Suprapubic skin (tissue), 4 donors: Measurements from ENCODE around the gene CBARP. TPM values are rescaled to one million over a fixed set of nuclear protein-coding genes. Genes with fewer than 3 reads are reported as not detected.
A peak's percentile ranks its signal among the peaks of the same experiment; 100 is the strongest.

Experiments used
- DNase-seq, 2 donors: peaks; one replicate each; pipeline ENCODE4 v3.0.0-alpha.2; 2019; ENCODE audit warnings: low spot score in 2 of 2
- H3K27ac ChIP-seq: fragments of 200-600 bp; sonication (generic); one replicate; pipeline ENCODE4 v1.5.1; 2019
- H3K27me3 ChIP-seq: fragments of 200-600 bp; sonication (generic); one replicate; pipeline ENCODE4 v1.5.1; 2019
- H3K36me3 ChIP-seq: fragments of 200-600 bp; sonication (generic); one replicate; pipeline ENCODE4 v1.5.1; 2019
- H3K4me1 ChIP-seq: fragments of 200-600 bp; sonication (generic); one replicate; pipeline ENCODE4 v1.5.1; 2019
- H3K4me3 ChIP-seq: fragments of 200-600 bp; sonication (generic); one replicate; pipeline ENCODE4 v1.5.1; 2019; ENCODE audit warnings: mild to moderate bottlenecking
- H3K9me3 ChIP-seq: fragments of 200-600 bp; sonication (generic); one replicate; pipeline ENCODE4 v1.5.1; 2019
- CTCF ChIP-seq, 2 donors: fragments of 200-600 bp in 1 of 2; fragments of 450-650 bp in 1 of 2; sonication (generic) in 1 of 2; IDR thresholded peaks; one replicate each; pipeline ENCODE4 v1.5.1; 2016 to 2019; ENCODE audit warnings: antibody characterized with exemption in 2 of 2, mild to moderate bottlenecking in 1 of 2, moderate library complexity in 1 of 2
- EP300 ChIP-seq: sonication (generic); formaldehyde crosslinking; IDR thresholded peaks from one replicate; pipeline ENCODE4 v1.6.1; 2017; ENCODE audit warnings: antibody characterized with exemption
- POLR2A ChIP-seq, 2 donors: fragments of 450-650 bp; IDR thresholded peaks; one replicate each; pipeline ENCODE4 v1.6.1; 2017; ENCODE audit warnings: antibody characterized with exemption in 2 of 2, mild to moderate bottlenecking in 2 of 2, moderate library complexity in 2 of 2
- POLR2AphosphoS5 ChIP-seq, 3 donors: sonication (generic); formaldehyde crosslinking; IDR thresholded peaks; one replicate each; pipeline ENCODE4 v1.6.1; 2017; ENCODE audit warnings: antibody characterized with exemption in 3 of 3
- WGBS: methylation state at CpG from one replicate; pipeline ENCODE4 v1.1.5; 2018; 5-methylcytosine and 5-hydroxymethylcytosine counted together
- total RNA-seq, 4 donors: library from RNA; depleted of rRNA; stranded (reverse); fragments of >200 nt; gene quantifications; one replicate each; pipeline ENCODE4 v1.1.0, GENCODE V29; 2016

Gene CBARP
- total RNA-seq, 4 donors from 2014 or later = 2.9 to 8.6 (median 5.1) TPM

- peak; percentile 95 for DNase-seq
- H3K36me3 ChIP-seq = no peaks in the 10 kb centered on the region
- TF ChIP-seq POLR2AphosphoS5 (IDR thresholded peaks at IDR 0.05) (no peak), EP300 (no peak), POLR2A (IDR thresholded peaks at IDR 0.05) (no peak), CTCF (IDR thresholded peaks at IDR 0.05) (no peak)
- peak overlapping the region; percentile 56 for H3K4me3 ChIP-seq
- H3K9me3 ChIP-seq = no peaks in the 10 kb centered on the region
- peak overlapping the region; percentile 92 for H3K27ac ChIP-seq
- H3K4me1 ChIP-seq = peaks cover 88% of the 10 kb centered on the region
- H3K27me3 ChIP-seq = no peaks in the 10 kb centered on the region
- WGBS = no CpG with 5 or more reads among the region's 28 CpGs
Measured at GRCh38 chr19:1265615-1266128, 27.9 kb upstream of the CBARP start.

GRCh38 chr19:1264801-1265614, 27.2 kb upstream of the CBARP start:
- H3K4me1 ChIP-seq = peaks cover 88% of the 10 kb centered on the region
- peak in 1 of 2 donors; percentile 90 for DNase-seq
- no peaks in the 10 kb centered on the region for H3K27me3 ChIP-seq
- no peaks in the 10 kb centered on the region for H3K36me3 ChIP-seq
- TF ChIP-seq CTCF (IDR thresholded peaks at IDR 0.05) = no peak
- peak; percentile 30 to 74 (median 45) for TF ChIP-seq POLR2AphosphoS5 (IDR thresholded peaks at IDR 0.05)
- no peak for TF ChIP-seq EP300
- TF ChIP-seq POLR2A (IDR thresholded peaks at IDR 0.05) = no peak
- WGBS = no CpG with 5 or more reads among the region's 26 CpGs
- H3K27ac ChIP-seq = peak overlapping the region; percentile 92
- H3K9me3 ChIP-seq = no peaks in the 10 kb centered on the region
- peak overlapping the region; percentile 56 for H3K4me3 ChIP-seq

GRCh38 chr19:1263188-1263587, 25.4 kb upstream of the CBARP start:
- Histone ChIP-seq H3K27ac (peak overlapping the region; percentile 92), H3K4me1 (peaks cover 94% of the 10 kb centered on the region), H3K27me3 (no peaks in the 10 kb centered on the region), H3K36me3 (peaks cover under 1% of the 10 kb centered on the region), H3K9me3 (no peaks in the 10 kb centered on the region), H3K4me3 (no peak overlapping the region)
- TF ChIP-seq POLR2AphosphoS5 (IDR thresholded peaks at IDR 0.05) (no peak), EP300 (no peak), CTCF (IDR thresholded peaks at IDR 0.05) (no peak), POLR2A (IDR thresholded peaks at IDR 0.05) (no peak)
- no peak for DNase-seq
- WGBS = 52% methylated on average over 4 of the region's 5 CpGs

- 26% methylated on average over 13 of the region's 21 CpGs for WGBS
- no peak for DNase-seq
- TF ChIP-seq POLR2A (IDR thresholded peaks at IDR 0.05) (no peak), CTCF (IDR thresholded peaks at IDR 0.05) (no peak), EP300 (no peak), POLR2AphosphoS5 (IDR thresholded peaks at IDR 0.05) (no peak)
- peaks cover 6% of the 10 kb centered on the region for H3K36me3 ChIP-seq
- H3K4me3 ChIP-seq = peak overlapping the region; percentile 59
- no peaks in the 10 kb centered on the region for H3K27me3 ChIP-seq
- H3K9me3 ChIP-seq = no peaks in the 10 kb centered on the region
- peaks cover 94% of the 10 kb centered on the region for H3K4me1 ChIP-seq
- peak overlapping the region; percentile 92 for H3K27ac ChIP-seq
Measured at GRCh38 chr19:1262623-1263123, 24.9 kb upstream of the CBARP start.
